Thyroid gland (tissue), 4 donors: Measurements from ENCODE around the gene SEMA4C. TPM values are rescaled to one million over a fixed set of nuclear protein-coding genes. Genes with fewer than 3 reads are reported as not detected.

Experiments used
- DNase-seq, 2 donors: peaks; one replicate each; pipeline ENCODE4 v3.0.0-alpha.2; 2019
- H3K27ac ChIP-seq, 3 donors: fragments of 200-600 bp; sonication (generic); 1 replicate in 2 of 3; 2 replicates in 1 of 3; pipeline ENCODE4 v1.5.1; 2016 to 2019; ENCODE audit warnings: mild to moderate bottlenecking in 1 of 3, moderate library complexity in 1 of 3
- H3K27me3 ChIP-seq: fragments of 200-600 bp; sonication (generic); one replicate; pipeline ENCODE4 v1.5.1; 2019
- H3K36me3 ChIP-seq, 2 donors: fragments of 200-600 bp; sonication (generic); one replicate each; pipeline ENCODE4 v1.5.1; 2016 to 2019
- H3K4me1 ChIP-seq, 2 donors: fragments of 200-600 bp; sonication (generic); one replicate each; pipeline ENCODE4 v1.5.1; 2017 to 2019
- H3K4me3 ChIP-seq, 3 donors: fragments of 200-600 bp; sonication (generic); replicated peaks in 1 of 3; 1 replicate in 2 of 3; 2 replicates in 1 of 3; pipeline ENCODE4 v1.5.1; 2016; ENCODE audit warnings: mild to moderate bottlenecking in 1 of 3
- H3K9me3 ChIP-seq: fragments of 200-600 bp; sonication (generic); one replicate; pipeline ENCODE4 v1.5.1; 2017
- POLR2A ChIP-seq, 2 donors: fragments of 450-650 bp; IDR thresholded peaks; one replicate each; pipeline ENCODE4 v1.6.1; 2017; ENCODE audit warnings: antibody characterized with exemption in 2 of 2, mild to moderate bottlenecking in 2 of 2, moderate library complexity in 1 of 2
- WGBS, 2 donors: methylation state at CpG; one replicate each; pipeline ENCODE4 v1.1.5; 2017; 5-methylcytosine and 5-hydroxymethylcytosine counted together
- intact Hi-C: fragments of 100-400 bp; cut with DNase I; formaldehyde crosslinking; loops from one replicate; pipeline ENCODE4 v1.15.1; 2023
- total RNA-seq, 4 donors: library from RNA; depleted of rRNA; stranded (reverse); fragments of >200 nt; gene quantifications; one replicate each; pipeline ENCODE4 v1.2.3, GENCODE V29; 2016
- TF ChIP-seq, protein P1 (sequence below), 6 experiments: fragments of 200-600 bp in 3 of 6; fragments of 450-650 bp in 3 of 6; sonication (generic) in 3 of 6; IDR thresholded peaks; one replicate each; pipeline ENCODE4 v1.5.1; 2016 to 2019; ENCODE audit warnings: antibody characterized with exemption in 6 of 6, mild to moderate bottlenecking in 2 of 6, inconsistent platforms in 1 of 6, moderate library complexity in 1 of 6

SEMA4C gene
- total RNA-seq, 4 donors from 2014 or later, result 14.5 to 21.7 (median 19.3) TPM

DNA sequence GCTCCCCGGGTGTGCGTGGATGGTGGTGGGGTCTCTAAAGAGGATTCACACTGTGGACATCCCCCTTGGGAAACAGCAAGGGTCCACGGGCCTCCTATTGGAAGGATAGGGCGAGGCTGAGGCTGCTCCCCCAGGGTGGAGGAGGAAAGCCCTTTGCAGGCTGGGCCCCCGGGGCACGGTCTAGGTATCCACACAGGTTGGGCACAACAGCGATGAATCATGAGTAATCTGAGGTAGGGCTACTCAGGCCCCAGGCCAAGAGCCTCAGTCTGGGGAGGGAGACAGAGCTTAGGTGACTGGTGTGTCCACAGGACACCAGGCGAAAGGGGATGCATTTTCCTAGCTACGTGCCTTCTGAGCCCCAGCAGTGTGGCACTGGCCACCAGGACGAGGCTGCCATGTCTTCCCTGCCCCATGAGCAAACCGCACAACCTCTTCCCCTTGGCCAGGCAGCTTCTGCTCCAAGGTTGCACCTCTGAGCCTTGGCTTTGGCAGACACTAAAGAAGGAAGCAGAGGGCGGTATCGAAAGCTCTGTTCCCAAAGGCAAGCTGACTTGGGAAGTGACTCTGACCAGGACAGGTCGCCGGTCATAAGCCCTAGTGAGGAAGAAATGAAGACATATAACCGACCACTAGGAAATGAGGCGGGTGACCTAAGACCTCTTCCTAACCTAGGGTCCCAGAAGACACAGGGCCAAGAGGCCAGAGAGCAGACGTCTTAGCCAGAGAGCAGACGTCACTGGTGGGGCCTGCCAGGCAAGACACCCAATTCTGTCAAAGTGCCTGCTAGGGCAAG lies 14.6 kb upstream of the SEMA4C start:
- H3K4me3 ChIP-seq, result no peak overlapping the region
- no peaks in the 10 kb centered on the region for H3K27me3 ChIP-seq
- H3K36me3 ChIP-seq, result no peaks in the 10 kb centered on the region
- no peak for DNase-seq
- H3K9me3 ChIP-seq, result no peaks in the 10 kb centered on the region
- no peak overlapping the region for H3K27ac ChIP-seq
- WGBS, 2 donors, result 87 to 89% methylated on average over 17 to 18 of the region's 19 CpGs
- intact Hi-C loops, result no loop called here
- no peak for TF ChIP-seq POLR2A (IDR thresholded peaks at IDR 0.05)
- TF ChIP-seq, protein P1, sequence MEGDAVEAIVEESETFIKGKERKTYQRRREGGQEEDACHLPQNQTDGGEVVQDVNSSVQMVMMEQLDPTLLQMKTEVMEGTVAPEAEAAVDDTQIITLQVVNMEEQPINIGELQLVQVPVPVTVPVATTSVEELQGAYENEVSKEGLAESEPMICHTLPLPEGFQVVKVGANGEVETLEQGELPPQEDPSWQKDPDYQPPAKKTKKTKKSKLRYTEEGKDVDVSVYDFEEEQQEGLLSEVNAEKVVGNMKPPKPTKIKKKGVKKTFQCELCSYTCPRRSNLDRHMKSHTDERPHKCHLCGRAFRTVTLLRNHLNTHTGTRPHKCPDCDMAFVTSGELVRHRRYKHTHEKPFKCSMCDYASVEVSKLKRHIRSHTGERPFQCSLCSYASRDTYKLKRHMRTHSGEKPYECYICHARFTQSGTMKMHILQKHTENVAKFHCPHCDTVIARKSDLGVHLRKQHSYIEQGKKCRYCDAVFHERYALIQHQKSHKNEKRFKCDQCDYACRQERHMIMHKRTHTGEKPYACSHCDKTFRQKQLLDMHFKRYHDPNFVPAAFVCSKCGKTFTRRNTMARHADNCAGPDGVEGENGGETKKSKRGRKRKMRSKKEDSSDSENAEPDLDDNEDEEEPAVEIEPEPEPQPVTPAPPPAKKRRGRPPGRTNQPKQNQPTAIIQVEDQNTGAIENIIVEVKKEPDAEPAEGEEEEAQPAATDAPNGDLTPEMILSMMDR (IDR thresholded peaks at IDR 0.05), result no peak
- H3K4me1 ChIP-seq, result peaks cover 9 to 17% of the 10 kb centered on the region in 2 donors

DNA sequence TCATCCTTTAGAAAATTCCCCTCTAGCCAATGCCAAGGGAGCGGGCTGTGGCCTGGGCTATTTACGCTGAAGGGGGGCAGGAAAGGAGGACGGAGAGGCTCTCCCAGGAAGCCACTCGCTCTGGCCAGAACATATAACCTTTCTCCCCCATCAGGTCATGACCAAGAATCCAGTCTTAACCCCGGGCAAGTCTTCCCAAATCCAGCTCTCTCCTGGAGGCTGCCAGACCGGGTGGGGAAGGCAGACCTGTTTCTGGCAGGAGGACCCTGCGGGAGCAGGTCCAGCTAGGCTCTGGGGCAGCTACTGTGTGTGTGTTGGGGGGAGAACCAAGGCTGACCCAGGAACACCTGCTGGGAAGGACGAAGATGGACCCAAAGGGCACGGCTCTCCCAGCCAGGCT lies 13.4 kb upstream of the SEMA4C start:
- Histone ChIP-seq H3K9me3 (no peaks in the 10 kb centered on the region), H3K36me3 (no peaks in the 10 kb centered on the region), H3K27me3 (no peaks in the 10 kb centered on the region), H3K4me1 (peaks cover 5 to 10% of the 10 kb centered on the region in 2 donors), H3K27ac (no peak overlapping the region), H3K4me3 (no peak overlapping the region)
- WGBS, 2 donors, result 86 to 87% methylated on average over 9 of the region's 9 CpGs
- intact Hi-C loops, result no loop called here
- DNase-seq, result no peak
- TF ChIP-seq POLR2A (IDR thresholded peaks at IDR 0.05), result no peak
- TF ChIP-seq, protein P1 (IDR thresholded peaks at IDR 0.05), result no peak

DNA sequence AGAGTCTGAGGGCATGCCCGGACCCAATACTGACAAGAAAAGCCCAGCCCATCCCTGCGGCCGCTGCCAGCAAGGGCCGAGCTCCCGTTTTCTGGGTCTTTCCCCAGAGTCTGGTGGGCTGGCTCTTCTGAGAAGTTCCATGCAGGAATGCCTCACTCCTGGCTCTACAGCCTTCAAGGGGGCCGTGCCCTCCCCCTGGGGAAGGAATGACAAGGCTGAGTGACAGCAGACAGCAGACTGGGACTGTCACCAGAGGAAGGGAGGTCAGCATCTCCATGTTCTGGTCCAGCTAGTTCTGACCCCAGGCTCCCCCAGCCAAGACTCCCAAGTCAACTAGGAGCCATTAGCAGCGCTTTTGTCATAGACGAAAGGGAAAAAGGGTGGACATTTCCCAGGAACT lies 13.0 kb upstream of the SEMA4C start:
- no peaks in the 10 kb centered on the region for H3K27me3 ChIP-seq
- intact Hi-C loops, result no loop called here
- TF ChIP-seq POLR2A (IDR thresholded peaks at IDR 0.05), result no peak
- TF ChIP-seq, protein P1 (IDR thresholded peaks at IDR 0.05), result no peak
- no peak for DNase-seq
- H3K36me3 ChIP-seq, result no peaks in the 10 kb centered on the region
- 89% methylated on average over 7 to 8 of the region's 8 CpGs for WGBS, 2 donors
- peaks cover under 1 to 6% of the 10 kb centered on the region in 2 donors for H3K4me1 ChIP-seq
- no peak overlapping the region for H3K4me3 ChIP-seq
- no peak overlapping the region for H3K27ac ChIP-seq
- no peaks in the 10 kb centered on the region for H3K9me3 ChIP-seq

DNA sequence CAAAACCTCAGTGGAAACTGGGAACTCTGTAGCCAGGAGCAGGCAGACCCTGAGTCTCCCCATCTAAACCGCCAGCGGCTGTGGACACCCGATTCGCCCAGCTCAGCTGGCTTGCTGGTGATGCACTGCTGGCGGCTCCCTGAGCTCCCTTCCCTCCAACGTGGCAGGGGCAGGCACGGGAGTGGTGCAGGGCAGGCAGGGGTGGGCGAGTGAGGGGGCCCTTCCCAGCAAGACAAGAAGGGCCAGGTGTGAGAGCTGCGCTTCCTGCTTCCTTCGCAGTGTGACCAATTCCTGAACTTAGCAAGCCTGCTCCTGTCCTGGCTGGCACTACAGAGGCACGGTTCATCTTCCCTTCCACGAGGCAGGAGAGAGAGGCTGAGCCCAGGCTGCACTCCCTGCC lies 12.3 kb upstream of the SEMA4C start:
- TF ChIP-seq, protein P1 (IDR thresholded peaks at IDR 0.05), result no peak
- TF ChIP-seq POLR2A (IDR thresholded peaks at IDR 0.05), result no peak
- Histone ChIP-seq H3K4me3 (no peak overlapping the region), H3K4me1 (no peaks in the 10 kb centered on the region), H3K27me3 (no peaks in the 10 kb centered on the region), H3K27ac (no peak overlapping the region), H3K9me3 (no peaks in the 10 kb centered on the region), H3K36me3 (no peaks in the 10 kb centered on the region)
- 79 to 94% methylated on average over 7 to 9 of the region's 12 CpGs for WGBS, 2 donors
- no peak for DNase-seq
- intact Hi-C loops, result no loop called here

DNA sequence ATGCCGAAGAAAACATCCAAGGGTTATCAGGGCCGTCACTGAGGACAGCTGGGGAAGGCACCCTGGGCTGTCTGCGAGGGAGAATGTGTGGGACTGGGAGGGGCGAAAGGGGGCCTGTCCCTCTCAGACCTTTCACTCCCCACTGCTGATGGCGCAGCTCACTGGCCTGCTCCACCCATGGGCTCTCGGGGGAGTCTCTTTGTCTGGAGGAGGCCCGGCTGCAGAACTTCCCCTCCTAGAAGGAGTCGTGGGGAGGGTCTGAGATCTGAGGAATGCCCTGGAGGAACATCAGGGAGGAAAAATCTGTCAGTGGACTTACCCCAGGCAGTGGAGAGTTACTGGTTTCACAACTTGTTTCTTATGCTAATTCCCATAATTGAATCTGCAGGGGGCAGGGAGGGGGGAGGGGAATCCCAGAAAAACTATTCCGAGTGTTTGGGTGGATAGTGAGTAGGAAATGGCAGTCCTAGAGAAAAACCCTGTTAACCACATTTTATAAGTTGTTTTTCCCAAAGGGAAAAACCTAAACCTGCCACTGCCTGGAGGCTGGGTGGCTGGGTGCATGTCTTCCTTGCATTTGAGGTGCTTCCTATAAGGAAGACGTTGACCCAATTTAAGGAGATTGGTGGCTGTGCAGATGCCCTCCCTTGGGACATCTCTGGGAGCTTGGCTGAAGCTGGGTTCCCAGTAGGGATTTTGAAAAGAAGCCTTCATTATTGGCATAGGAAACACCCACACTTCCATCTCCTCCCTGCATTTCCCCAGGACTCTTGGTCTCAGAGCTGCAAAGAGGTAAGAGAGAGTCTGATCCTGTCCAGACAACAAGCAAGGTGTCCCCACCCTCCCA lies 11.7 kb upstream of the SEMA4C start:
- Histone ChIP-seq H3K36me3 (no peaks in the 10 kb centered on the region), H3K27me3 (no peaks in the 10 kb centered on the region), H3K27ac (no peak overlapping the region), H3K4me1 (no peaks in the 10 kb centered on the region), H3K4me3 (no peak overlapping the region), H3K9me3 (no peaks in the 10 kb centered on the region)
- WGBS, 2 donors, result 74 to 82% methylated on average over 10 of the region's 10 CpGs
- intact Hi-C loops, result no loop called here
- no peak for DNase-seq
- TF ChIP-seq, protein P1 (IDR thresholded peaks at IDR 0.05), result no peak
- no peak for TF ChIP-seq POLR2A (IDR thresholded peaks at IDR 0.05)
